Endothelial cell of umbilical vein (primary cell): ENCODE measurements around the gene PGBD5. TPM values are rescaled to one million over a fixed set of nuclear protein-coding genes. Genes with fewer than 3 reads are reported as not detected.

Experiments used
- BruUV-seq: library from RNA; stranded (reverse); fragments of 400-500 nt; replicated peaks from 2 replicates; lab custom pipeline; 2021; lab: Mats Ljungman, UMichigan
- CTCF ChIA-PET: fragments of 300-600, 350-600 bp; sonication (Branson Sonifier 250); formaldehyde crosslinking; loops from one replicate; lab custom pipeline; 2021; ENCODE audit warnings: antibody characterized with exemption, inconsistent platforms; lab: Charles Lee
- POLR2A ChIA-PET: fragments of 300-600, 350-600 bp; sonication (Branson Sonifier 250); formaldehyde crosslinking; loops from one replicate; lab custom pipeline; 2021; ENCODE audit warnings: antibody characterized with exemption, inconsistent platforms; lab: Charles Lee
- DNase-seq: peaks from one replicate; pipeline ENCODE4 v3.0.0-alpha.2; 2011; ENCODE audit warnings: low read depth, low spot score
- FAIRE-seq: peaks from 2 replicates; lab custom pipeline; 2011; peaks lifted over from hg19 to GRCh38; lab: Jason Lieb, UNC
- H2AFZ ChIP-seq: 2 replicates; pipeline ENCODE4 v1.6.0; 2012; ENCODE audit warnings: low read depth, low read length, control low read depth, inconsistent platforms
- H3K27ac ChIP-seq: 2 replicates; pipeline ENCODE4 v1.5.1; 2011; ENCODE audit warnings: low read depth, mild to moderate bottlenecking, control low read depth, low read length, moderate library complexity; ENCODE audit not compliant: insufficient read depth
- H3K27me3 ChIP-seq, 2 experiments: 2 replicates each; pipeline versions ENCODE4 v1.6.0 to v1.6.1; 2011; ENCODE audit warnings: low read length in 2 of 2, mixed read lengths in 1 of 2; ENCODE audit not compliant: control insufficient read depth in 2 of 2, insufficient read depth in 2 of 2
- H3K36me3 ChIP-seq, 2 experiments: 2 replicates in 1 of 2; 3 replicates in 1 of 2; pipeline ENCODE4 v1.5.1; 2011; ENCODE audit warnings: low read length in 2 of 2, mild to moderate bottlenecking in 1 of 2, moderate library complexity in 1 of 2; ENCODE audit not compliant: control insufficient read depth in 2 of 2, insufficient read depth in 2 of 2; ENCODE audit errors: extremely low read depth in 1 of 2
- H3K4me1 ChIP-seq: 3 replicates; pipeline ENCODE4 v1.5.1; 2011; ENCODE audit warnings: mild to moderate bottlenecking, low read length; ENCODE audit not compliant: control insufficient read depth, insufficient read depth; ENCODE audit errors: extremely low read depth
- H3K4me2 ChIP-seq: 2 replicates; pipeline ENCODE4 v1.6.1; 2011; ENCODE audit warnings: low read length, control low read depth, mixed read lengths; ENCODE audit not compliant: insufficient read depth
- H3K4me3 ChIP-seq, 3 experiments: fragments of 200-600 bp in 1 of 3; sonication (generic), shearing (Covaris generic) in 1 of 3; replicated peaks in 1 of 3; 2 replicates each; pipeline ENCODE4 v1.5.1; 2011 to 2016; ENCODE audit warnings: control low read depth in 3 of 3, low read length in 3 of 3, mild to moderate bottlenecking in 2 of 3, inconsistent platforms in 1 of 3, low read depth in 1 of 3, moderate library complexity in 1 of 3; ENCODE audit not compliant: insufficient read depth in 1 of 3
- H3K79me2 ChIP-seq: 2 replicates; pipeline ENCODE4 v1.6.0; 2012; ENCODE audit warnings: low read length, inconsistent platforms; ENCODE audit not compliant: control insufficient read depth, insufficient read depth
- H3K9ac ChIP-seq: replicated peaks from 2 replicates; pipeline ENCODE3; 2011; ENCODE audit warnings: low read length, control low read depth; ENCODE audit not compliant: insufficient read depth; ENCODE audit errors: extremely low read depth
- H3K9me1 ChIP-seq: replicated peaks from 3 replicates; pipeline ENCODE4 v1.6.0; 2011; ENCODE audit warnings: mild to moderate bottlenecking, low read length; ENCODE audit not compliant: control insufficient read depth, insufficient read depth; ENCODE audit errors: extremely low read depth
- H3K9me3 ChIP-seq: replicated peaks from 2 replicates; pipeline ENCODE4 v1.5.1; 2012; ENCODE audit warnings: low read length, inconsistent platforms; ENCODE audit not compliant: control insufficient read depth, insufficient read depth
- H4K20me1 ChIP-seq: replicated peaks from 2 replicates; pipeline ENCODE3; 2011; ENCODE audit warnings: mild to moderate bottlenecking, low read length; ENCODE audit not compliant: control insufficient read depth, insufficient read depth; ENCODE audit errors: extremely low read depth
- CTCF ChIP-seq, 2 donors: IDR thresholded peaks; 1 replicate in 1 of 2; 2 replicates in 1 of 2; pipeline ENCODE4 v1.5.1; 2011; ENCODE audit warnings: low read length in 2 of 2, mild to moderate bottlenecking in 2 of 2, moderate library complexity in 2 of 2, control low read depth in 1 of 2, inconsistent platforms in 1 of 2, low read depth in 1 of 2; ENCODE audit not compliant: insufficient read depth in 1 of 2; ENCODE audit errors: extremely low read depth in 1 of 2
- EZH2 ChIP-seq: IDR thresholded peaks from 2 replicates; pipeline ENCODE4 v1.6.1; 2012; ENCODE audit warnings: borderline replicate concordance, low read depth, mild to moderate bottlenecking, moderate library complexity, low read length, inconsistent platforms; ENCODE audit not compliant: severe bottlenecking
- FOS ChIP-seq: IDR thresholded peaks from 2 replicates; pipeline ENCODE4 v1.6.1; 2011; ENCODE audit warnings: mild to moderate bottlenecking, low read length, moderate library complexity, borderline replicate concordance; ENCODE audit not compliant: insufficient read depth
- GATA2 ChIP-seq: IDR thresholded peaks from 2 replicates; pipeline ENCODE4 v1.7.0; 2011; ENCODE audit warnings: low read depth, mild to moderate bottlenecking, moderate library complexity, mixed read lengths, low read length; ENCODE audit not compliant: insufficient read length, insufficient read depth
- JUN ChIP-seq: IDR thresholded peaks from 2 replicates; pipeline ENCODE4 v1.6.1; 2011; ENCODE audit warnings: borderline replicate concordance, low read depth; ENCODE audit not compliant: insufficient read length, insufficient read depth
- MAX ChIP-seq: IDR thresholded peaks from 2 replicates; pipeline ENCODE4 v1.6.1; 2011; ENCODE audit not compliant: insufficient read depth, insufficient read length
- MYC ChIP-seq: IDR thresholded peaks from one replicate; pipeline ENCODE4 v1.6.1; 2011; ENCODE audit warnings: mild to moderate bottlenecking, low read depth, low read length
- POLR2A ChIP-seq: IDR thresholded peaks from 2 replicates; pipeline ENCODE4 v1.6.1; 2012; ENCODE audit warnings: low read depth, mild to moderate bottlenecking, control low read depth, low read length
- POLR2AphosphoS5 ChIP-seq: IDR thresholded peaks from 2 replicates; pipeline ENCODE4 v1.6.1; 2012; ENCODE audit warnings: low read depth, mild to moderate bottlenecking, control low read depth, low read length, moderate library complexity; ENCODE audit not compliant: insufficient read depth
- dilution Hi-C: fragments of 300-500 bp; cut with MboI; formaldehyde crosslinking; loops from one replicate; pipeline ENCODE4 v1.15.0; 2019; ENCODE audit warnings: low sequenced_read_pairs; ENCODE audit not compliant: extremely low pct_ligation_motif_present
- intact Hi-C: fragments of 100-400 bp; cut with micrococcal nuclease; formaldehyde crosslinking; loops from one replicate; pipeline ENCODE4 v1.10.0; 2022
- polyA plus RNA-seq, 4 experiments: library from polyadenylated mRNA; depleted of rRNA in 3 of 4; stranded (reverse) in 3 of 4; unstranded in 1 of 4; fragments of >200 nt; gene quantifications; 2 replicates each; pipeline versions ENCODE4 v1.2.1 to v1.2.3, GENCODE V29; 2011 to 2012; ENCODE audit warnings: missing spikeins in 1 of 4
- total RNA-seq: library from RNA; stranded (reverse); gene quantifications from 2 replicates; pipeline ENCODE4 v1.2.3, GENCODE V29; 2021

Gene PGBD5
- total and polyA plus RNA-seq, 2 donors (not counting 3 experiments of a cell fraction or from before 2014, with no cell fraction given) = 0.03 TPM; not detected in 1

GRCh38 chr1:230265200-230266115, 160.7 kb downstream of the PGBD5 start:
- no TSS peak for BruUV-seq
- H4K20me1 ChIP-seq = no peaks in the 10 kb centered on the region
- intact Hi-C loops = no loop called here
- no peak overlapping the region for H3K4me2 ChIP-seq
- CTCF ChIA-PET = interaction anchor here (1.5 to 2.0 kb wide), 2 partner anchors 9 to 604 kb away, joined by 3 to 5 read pairs; no protein-coding TSS in a partner anchor
- H3K27ac ChIP-seq = no peak overlapping the region
- dilution Hi-C loops = no loop called here
- no peak overlapping the region for H2AFZ ChIP-seq
- H3K4me3 ChIP-seq = no peak overlapping the region
- POLR2A ChIA-PET = no interaction called here
- no peak for TF ChIP-seq EZH2
- no peak for TF ChIP-seq POLR2AphosphoS5
- TF ChIP-seq CTCF (IDR thresholded peaks at IDR 0.05; ENCODE audit: extremely low read depth in 1 of 2, insufficient read depth in 1 of 2, low read depth in 1 of 2, low read length in 2 of 2) = no peak
- TF ChIP-seq MYC = no peak
- no peak for TF ChIP-seq FOS
- no peak for TF ChIP-seq JUN
- no peak for TF ChIP-seq MAX
- no peak for TF ChIP-seq POLR2A
- no peak for TF ChIP-seq GATA2
- no peaks in the 10 kb centered on the region for H3K9me3 ChIP-seq
- DNase-seq (no peak), FAIRE-seq (no peak)
- H3K9me1 ChIP-seq = no peaks in the 10 kb centered on the region
- H3K79me2 ChIP-seq = no peaks in the 10 kb centered on the region
- no peaks in the 10 kb centered on the region for H3K27me3 ChIP-seq
- H3K9ac ChIP-seq = no peak overlapping the region
- H3K4me1 ChIP-seq = peaks cover 5% of the 10 kb centered on the region
- H3K36me3 ChIP-seq = peaks cover 2 to 22% of the 10 kb centered on the region in 2 experiments

Other genes with a start within 250 kb of the PGBD5 start
- gene COG2, start 216.1 kb upstream of the PGBD5 start, total RNA-seq = 20.7 and 24.2 TPM in 2 replicates
- gene COG2, start 216.1 kb upstream of the PGBD5 start, polyA plus RNA-seq = 6.1 and 7.6 TPM in 2 replicates